H1 (cell line): ENCODE data around the gene USP1. TPM values are rescaled to one million over a fixed set of nuclear protein-coding genes. Genes with fewer than 3 reads are reported as not detected.

Source experiments
- CTCF ChIA-PET: fragments of 300-600 bp; sonication (Branson Sonifier 250); formaldehyde crosslinking; loops from one replicate; lab custom pipeline; 2021; ENCODE audit not compliant: partially characterized antibody; lab: Charles Lee
- POLR2A ChIA-PET: fragments of 300-600 bp; sonication (Branson Sonifier 250); formaldehyde crosslinking; loops from one replicate; lab custom pipeline; 2021; ENCODE audit warnings: inconsistent platforms; ENCODE audit not compliant: partially characterized antibody; lab: Charles Lee
- DNase-seq, 2 experiments: peaks; one replicate each; pipeline versions ENCODE4 v3.0.0 to v3.0.0-alpha.2; 2010 to 2022; ENCODE audit warnings: low spot score in 2 of 2, low read depth in 1 of 2, mixed read lengths in 1 of 2
- FAIRE-seq: peaks from 2 replicates; lab custom pipeline; 2011; peaks lifted over from hg19 to GRCh38; lab: Jason Lieb, UNC
- H2AFZ ChIP-seq: 2 replicates; pipeline ENCODE4 v1.8.1; 2012; ENCODE audit warnings: low read length, inconsistent platforms
- H2AK5ac ChIP-seq: 2 replicates; pipeline ENCODE4 v1.6.1; 2013; ENCODE audit warnings: low read depth, low read length
- H2BK120ac ChIP-seq: replicated peaks from 2 replicates; pipeline ENCODE3; 2013; ENCODE audit warnings: low read depth, low read length, inconsistent platforms
- H2BK12ac ChIP-seq: 2 replicates; pipeline ENCODE4 v1.6.1; 2013; ENCODE audit warnings: low read depth, low read length
- H2BK15ac ChIP-seq: 2 replicates; pipeline ENCODE4 v1.6.1; 2013; ENCODE audit warnings: low read length
- H2BK20ac ChIP-seq: 2 replicates; pipeline ENCODE4 v1.6.1; 2013; ENCODE audit warnings: low read length
- H2BK5ac ChIP-seq: 2 replicates; pipeline ENCODE4 v1.6.1; 2013; ENCODE audit warnings: low read depth, low read length
- H3K14ac ChIP-seq: 2 replicates; pipeline ENCODE4 v1.6.1; 2013; ENCODE audit warnings: inconsistent platforms; ENCODE audit not compliant: insufficient read length
- H3K18ac ChIP-seq: 2 replicates; pipeline ENCODE4 v1.6.1; 2013; ENCODE audit warnings: low read length; ENCODE audit errors: extremely low read depth
- H3K23ac ChIP-seq: 2 replicates; pipeline ENCODE4 v1.6.1; 2013; ENCODE audit warnings: inconsistent platforms; ENCODE audit not compliant: insufficient read length
- H3K23me2 ChIP-seq: 2 replicates; pipeline ENCODE4 v1.6.1; 2013; ENCODE audit warnings: low read depth, low read length
- H3K27ac ChIP-seq: 2 replicates; pipeline ENCODE4 v1.6.1; 2011; ENCODE audit warnings: low read depth, low read length, inconsistent platforms
- H3K27me3 ChIP-seq, 4 experiments: replicated peaks in 1 of 4; 1 replicate in 1 of 4; 2 replicates in 3 of 4; pipeline versions ENCODE4 v1.6.1 to v1.8.1; 2011 to 2013; ENCODE audit warnings: low read length in 3 of 4, mild to moderate bottlenecking in 3 of 4, inconsistent platforms in 2 of 4, mixed read lengths in 2 of 4, moderate library complexity in 1 of 4; ENCODE audit not compliant: control insufficient read depth in 3 of 4, insufficient read depth in 3 of 4; ENCODE audit errors: extremely low read depth in 1 of 4
- H3K36me3 ChIP-seq, 4 experiments: 2 replicates each; pipeline versions ENCODE4 v1.6.1 to v1.8.1; 2011 to 2013; ENCODE audit warnings: mild to moderate bottlenecking in 4 of 4, low read length in 3 of 4, moderate library complexity in 2 of 4, control low read depth in 1 of 4, inconsistent platforms in 1 of 4; ENCODE audit not compliant: insufficient read depth in 4 of 4, control insufficient read depth in 2 of 4
- H3K4ac ChIP-seq: replicated peaks from 2 replicates; pipeline ENCODE3; 2013; ENCODE audit warnings: low read length, low read depth, mixed read lengths, inconsistent platforms; ENCODE audit not compliant: insufficient read length
- H3K4me1 ChIP-seq, 4 experiments: replicated peaks in 1 of 4; 1 replicate in 1 of 4; 2 replicates in 3 of 4; pipeline versions ENCODE4 v1.6.1 to v1.8.1; 2011 to 2013; ENCODE audit warnings: low read length in 3 of 4, inconsistent platforms in 2 of 4, mixed read lengths in 1 of 4; ENCODE audit not compliant: insufficient read depth in 4 of 4, control insufficient read depth in 3 of 4
- H3K4me2 ChIP-seq, 2 experiments: 2 replicates each; pipeline versions ENCODE4 v1.6.1 to v1.8.1; 2011 to 2013; ENCODE audit warnings: low read depth in 2 of 2, low read length in 2 of 2, control low read depth in 1 of 2, inconsistent platforms in 1 of 2, mild to moderate bottlenecking in 1 of 2; ENCODE audit not compliant: insufficient read depth in 1 of 2
- H3K4me3 ChIP-seq, 4 experiments: fragments of 200-600, 300-600 bp in 1 of 4; sonication (generic), shearing (Covaris generic), sonication (Bioruptor Twin) in 1 of 4; 2 replicates each; pipeline versions ENCODE4 v1.5.1 to v1.8.1; 2011 to 2016; ENCODE audit warnings: low read length in 4 of 4, low read depth in 3 of 4, control low read depth in 2 of 4, inconsistent platforms in 2 of 4, mild to moderate bottlenecking in 2 of 4, mixed read lengths in 1 of 4, moderate library complexity in 1 of 4; ENCODE audit not compliant: insufficient read depth in 2 of 4; ENCODE audit errors: extremely low read depth in 1 of 4
- H3K56ac ChIP-seq: replicated peaks from 2 replicates; pipeline ENCODE3; 2013; ENCODE audit warnings: low read depth, mild to moderate bottlenecking, mixed read lengths, low read length, inconsistent platforms; ENCODE audit not compliant: insufficient read length
- H3K79me1 ChIP-seq: 2 replicates; pipeline ENCODE4 v1.6.1; 2013; ENCODE audit warnings: low read depth, low read length, control low read depth
- H3K79me2 ChIP-seq, 2 experiments: 2 replicates each; pipeline versions ENCODE4 v1.6.1 to v1.8.1; 2012 to 2013; ENCODE audit warnings: low read length in 2 of 2, mild to moderate bottlenecking in 2 of 2, inconsistent platforms in 1 of 2; ENCODE audit not compliant: insufficient read depth in 2 of 2, control insufficient read depth in 1 of 2
- H3K9ac ChIP-seq, 4 experiments: replicated peaks in 1 of 4; 1 replicate in 1 of 4; 2 replicates in 3 of 4; pipeline versions ENCODE4 v1.6.1 to v1.8.1; 2011 to 2013; ENCODE audit warnings: low read depth in 3 of 4, low read length in 3 of 4, control low read depth in 2 of 4, mild to moderate bottlenecking in 2 of 4, moderate library complexity in 2 of 4, inconsistent platforms in 1 of 4; ENCODE audit errors: extremely low read depth in 1 of 4
- H3K9me3 ChIP-seq, 2 experiments: 2 replicates each; pipeline versions ENCODE4 v1.6.1 to v1.8.1; 2012 to 2013; ENCODE audit warnings: mild to moderate bottlenecking in 2 of 2, moderate library complexity in 2 of 2, control low read depth in 1 of 2, inconsistent platforms in 1 of 2, low read depth in 1 of 2, low read length in 1 of 2, mixed read lengths in 1 of 2; ENCODE audit not compliant: insufficient read depth in 2 of 2
- H4K20me1 ChIP-seq, 2 experiments: replicated peaks in 1 of 2; 2 replicates each; pipeline versions ENCODE3 to v1.8.1; 2011 to 2013; ENCODE audit warnings: inconsistent platforms in 2 of 2, low read length in 2 of 2, mild to moderate bottlenecking in 1 of 2; ENCODE audit not compliant: insufficient read depth in 2 of 2, control insufficient read depth in 1 of 2
- H4K5ac ChIP-seq: 2 replicates; pipeline ENCODE4 v1.6.1; 2013; ENCODE audit warnings: low read length, low read depth, mixed read lengths, inconsistent platforms; ENCODE audit not compliant: insufficient read length
- H4K8ac ChIP-seq: 2 replicates; pipeline ENCODE4 v1.8.0; 2013; ENCODE audit warnings: mild to moderate bottlenecking, moderate library complexity, low read length, inconsistent platforms; ENCODE audit not compliant: insufficient read depth; ENCODE audit errors: extremely low read depth
- H4K91ac ChIP-seq: replicated peaks from 2 replicates; pipeline ENCODE3; 2013; ENCODE audit warnings: low read length, mixed read lengths, inconsistent platforms; ENCODE audit not compliant: insufficient read length
- CEBPB ChIP-seq: IDR thresholded peaks from 2 replicates; pipeline ENCODE4 v1.6.1; 2012; ENCODE audit warnings: low read depth, low read length
- CHD2 ChIP-seq: IDR thresholded peaks from 2 replicates; pipeline ENCODE4 v1.6.1; 2012; ENCODE audit warnings: low read length, improper control_type of control experiment
- CREB1 ChIP-seq: IDR thresholded peaks from 2 replicates; pipeline ENCODE4 v1.6.1; 2012; ENCODE audit warnings: inconsistent platforms
- TAF1 ChIP-seq: IDR thresholded peaks from 2 replicates; pipeline ENCODE4 v1.6.1; 2011; ENCODE audit warnings: mild to moderate bottlenecking, low read depth, low read length
- USF2 ChIP-seq: IDR thresholded peaks from 2 replicates; pipeline ENCODE4 v1.6.1; 2011; ENCODE audit warnings: low read length, improper control_type of control experiment
- WGBS, 2 experiments: shearing (Covaris generic) in 1 of 2; methylation state at CpG; one replicate each; pipeline versions ENCODE4 v1.1.6 to v1.1.7; 2013 to 2015; ENCODE audit warnings: low lambda C conversion rate in 2 of 2, mixed read lengths in 2 of 2, inconsistent platforms in 1 of 2, low coverage in 1 of 2, missing lambda C conversion rate in 1 of 2; ENCODE audit not compliant: insufficient replicate concordance in 2 of 2, insufficient coverage in 1 of 2, insufficient read length in 1 of 2; ENCODE audit errors: extremely low coverage in 1 of 2, missing lambda C conversion rate in 1 of 2; 5-methylcytosine and 5-hydroxymethylcytosine counted together
- polyA plus RNA-seq, 7 experiments: library from polyadenylated mRNA; depleted of rRNA in 3 of 7; stranded (reverse) in 5 of 7; unstranded in 2 of 7; fragments of >200 nt in 5 of 7; fragments of 200-250 nt in 2 of 7; gene quantifications; 1 replicate in 5 of 7; 2 replicates in 1 of 7; 4 replicates in 1 of 7; pipeline versions ENCODE4 v1.2.1 to v1.2.3, GENCODE V29; 2011 to 2013; ENCODE audit warnings: missing spikeins in 2 of 7, mixed read lengths in 2 of 7
- total RNA-seq: library from RNA; stranded (reverse); fragmentation: NEBNext Ultra II Directional; extraction: Animal tissue kit (Norgen Biotek cat#: 25700); gene quantifications from 2 replicates; pipeline ENCODE4 v1.2.1, GENCODE V29; 2021
- TF ChIP-seq, protein P1 (sequence below): IDR thresholded peaks from 2 replicates; pipeline ENCODE4 v1.6.1; 2011; ENCODE audit warnings: low read depth, mild to moderate bottlenecking, low read length; ENCODE audit not compliant: insufficient read depth

Gene USP1
- total and polyA plus RNA-seq, 2 of the 8 experiments (the other 6 are each of a cell fraction or from before 2014, with no cell fraction given): 9.1 to 49.6 TPM

GRCh38 chr1:62434618-62435001, 2.2 kb upstream of the USP1 start:
- Histone ChIP-seq H3K4ac (no peak overlapping the region), H3K9me3 (no peaks in the 10 kb centered on the region), H3K14ac (no peak overlapping the region), H2BK120ac (no peak overlapping the region), H2BK5ac (no peak overlapping the region), H3K23ac (no peak overlapping the region), H3K56ac (no peak overlapping the region), H3K23me2 (peaks cover 18% of the 10 kb centered on the region), H4K8ac (peak overlapping the region; percentile 31; the same call in 1 of the 2 replicates), H3K27me3 (no peaks in the 10 kb centered on the region), H2AFZ (no peak overlapping the region), H4K5ac (no peak overlapping the region), H3K4me2 (peak overlapping the region in 1 of 2 experiments; percentile 100; a peak in 1 of 4 replicates), H2BK12ac (no peak overlapping the region), H2BK20ac (no peak overlapping the region), H3K79me2 (peaks cover 10 to 23% of the 10 kb centered on the region in 2 experiments), H3K36me3 (no peaks in the 10 kb centered on the region), H4K20me1 (peaks cover 7% of the 10 kb centered on the region in 2 experiments), H3K4me1 (no peaks in the 10 kb centered on the region; a peak in 3 of 7 replicates), H3K27ac (no peak overlapping the region), H3K79me1 (no peaks in the 10 kb centered on the region), H3K4me3 (no peak overlapping the region; a peak in 1 of 8 replicates), H4K91ac (no peak overlapping the region), H2BK15ac (no peak overlapping the region), H2AK5ac (no peak overlapping the region), H3K18ac (no peak overlapping the region), H3K9ac (no peak overlapping the region)
- DNase-seq (no peak), FAIRE-seq (no peak)
- POLR2A ChIA-PET: interaction anchor here (0.5 to 3.2 kb wide), 10 partner anchors 8 to 380 kb away, joined by 3 to 17 read pairs (median 6); no protein-coding TSS in a partner anchor
- 98% methylated on average over 12 of the region's 12 CpGs; no CpG with 5 or more reads in 1 of the 2 experiments for WGBS, 2 experiments
- CTCF ChIA-PET: interaction anchor here (1.7 to 2.0 kb wide), 2 partner anchors 27 to 259 kb away, joined by 6 to 7 read pairs; no protein-coding TSS in a partner anchor
- TF ChIP-seq CEBPB (no peak), USF2 (no peak), CHD2 (no peak), CREB1 (no peak), TAF1 (no peak)
- TF ChIP-seq, protein P1, sequence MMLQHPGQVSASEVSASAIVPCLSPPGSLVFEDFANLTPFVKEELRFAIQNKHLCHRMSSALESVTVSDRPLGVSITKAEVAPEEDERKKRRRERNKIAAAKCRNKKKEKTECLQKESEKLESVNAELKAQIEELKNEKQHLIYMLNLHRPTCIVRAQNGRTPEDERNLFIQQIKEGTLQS: no peak
